HG02852 (cell line): ENCODE results near the gene C9orf72.
A peak's percentile ranks its signal among the peaks of the same experiment; 100 is the strongest.

Source experiments
- ATAC-seq: cut with Tn5 transposase; IDR thresholded peaks from one replicate; pipeline ENCODE4 v1.9.1; 2021; ENCODE audit warnings: mild to moderate bottlenecking, moderate library complexity; ENCODE audit not compliant: unreplicated experiment

The C9orf72 gene

DNA sequence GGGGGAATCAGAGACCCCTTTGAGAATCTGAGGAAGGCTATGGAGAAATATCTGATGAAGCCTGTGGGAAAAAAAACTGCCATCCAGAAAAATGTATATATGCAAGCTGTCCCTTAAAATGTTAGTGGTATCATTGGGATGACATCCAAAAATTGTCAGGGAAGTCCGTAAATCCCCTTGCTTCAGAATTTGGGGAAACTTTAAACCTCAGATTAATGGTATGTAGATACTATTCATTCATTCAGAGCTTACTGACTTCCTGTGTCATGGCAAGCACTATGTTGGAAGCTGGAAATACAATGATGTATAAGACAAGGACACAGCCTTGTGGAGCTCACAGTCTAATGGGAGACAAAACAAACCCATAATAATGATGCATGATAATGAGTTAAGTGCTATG is 32.8 kb downstream of the C9orf72 start:
- no peak for ATAC-seq

DNA sequence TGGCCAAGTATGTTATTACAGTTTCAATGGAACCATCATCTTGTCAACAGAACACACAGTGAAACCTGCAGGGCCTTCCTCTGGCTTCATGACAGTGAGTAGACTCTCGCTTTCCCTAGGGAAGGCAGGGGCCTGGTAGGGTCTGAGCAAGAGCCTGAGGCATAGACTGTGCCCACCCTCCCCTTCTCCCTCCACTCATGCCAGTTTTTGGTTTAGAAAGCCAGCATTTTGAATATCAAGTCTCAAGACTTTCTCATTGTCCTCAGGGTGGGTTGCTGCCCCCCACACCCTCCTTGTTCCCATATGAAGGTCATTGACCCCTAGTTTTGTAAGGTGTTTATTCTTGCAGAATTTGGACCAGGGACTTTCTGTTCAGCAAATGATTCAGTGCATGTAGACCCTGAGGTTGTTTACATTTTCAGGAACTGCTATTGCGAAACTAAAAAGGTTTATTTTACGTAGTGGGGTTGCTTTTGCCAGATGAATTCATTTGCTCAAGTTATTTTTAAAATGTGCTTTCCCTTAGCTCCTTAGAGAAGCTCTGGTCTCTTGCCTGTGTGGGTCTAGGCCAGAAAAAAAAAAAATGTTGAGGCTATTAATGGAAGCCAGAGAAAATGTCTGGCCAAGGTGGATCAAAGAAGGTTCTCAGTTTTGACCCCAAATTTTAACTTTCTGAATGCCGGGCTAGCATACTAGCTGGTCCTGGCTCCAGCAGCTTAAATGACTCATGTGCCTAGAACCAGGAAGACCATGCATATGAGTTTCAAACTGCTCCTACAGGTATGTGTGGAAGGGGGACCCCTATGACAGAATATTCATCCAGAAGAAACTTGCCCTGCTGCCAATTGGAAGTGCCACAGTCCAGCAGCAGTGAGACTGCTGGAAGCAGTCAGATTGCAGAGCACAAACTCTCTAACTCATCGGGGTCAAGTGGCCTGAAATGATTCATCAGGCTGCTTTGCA is 33.5 kb downstream of the C9orf72 start:
- ATAC-seq: peak; percentile 53

DNA sequence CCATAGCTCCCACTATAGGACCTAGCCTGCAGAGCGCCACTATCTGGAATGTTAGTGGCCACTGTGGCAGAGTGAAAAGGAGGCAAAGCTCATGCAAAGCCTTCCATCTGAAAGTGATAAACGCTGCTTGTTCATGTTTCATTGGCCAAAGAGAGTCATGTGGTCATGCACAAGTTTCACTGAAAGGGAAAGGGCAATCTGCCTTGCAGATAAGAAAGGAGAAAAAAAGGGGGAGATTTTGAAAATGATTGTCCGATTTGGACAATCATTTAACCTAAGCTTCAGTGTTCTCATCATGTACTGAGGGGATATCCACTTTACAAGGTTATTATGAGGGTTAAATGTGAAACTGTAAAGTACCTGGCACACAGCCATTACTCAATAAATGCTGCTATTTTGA is 34.6 kb downstream of the C9orf72 start:
- ATAC-seq: no peak

DNA sequence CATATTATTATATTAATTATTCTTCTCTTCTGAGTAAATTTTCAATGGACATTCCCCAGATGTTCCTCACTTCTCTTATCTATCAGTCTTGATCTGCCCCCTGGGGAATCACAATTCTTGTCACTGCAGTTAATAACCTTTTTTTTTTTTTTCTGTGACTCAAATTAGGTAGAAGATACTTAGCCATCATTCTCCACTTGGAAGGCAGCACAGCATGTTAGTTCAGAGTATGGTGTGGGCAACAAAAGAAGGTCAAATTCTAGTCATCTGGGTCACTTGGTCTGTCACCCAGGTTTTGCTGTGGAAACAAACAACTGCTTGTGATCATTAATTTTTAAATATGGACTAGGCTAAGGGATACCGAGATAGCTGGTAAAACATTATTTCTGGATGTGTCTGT is 35.5 kb downstream of the C9orf72 start:
- no peak for ATAC-seq

DNA sequence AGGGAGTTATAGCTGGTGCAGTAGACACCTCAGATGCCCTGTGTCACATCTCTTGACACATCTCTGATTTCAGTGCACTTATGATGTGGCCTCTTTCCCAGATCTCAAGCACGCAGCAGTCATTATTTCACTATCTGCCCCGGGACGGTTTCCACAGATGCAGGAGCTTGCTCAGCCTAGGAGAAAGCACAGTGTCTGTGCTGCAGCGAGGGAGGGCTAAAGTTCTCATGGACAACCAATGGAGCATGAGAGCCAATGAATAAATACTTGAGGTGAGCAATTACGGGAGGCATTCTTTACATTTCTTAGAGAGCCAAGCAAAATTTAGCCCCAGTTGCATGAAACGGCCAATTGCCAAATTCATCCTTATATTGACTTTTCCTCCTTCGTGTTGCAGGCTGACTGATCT is 36.2 kb downstream of the C9orf72 start:
- no peak for ATAC-seq

DNA sequence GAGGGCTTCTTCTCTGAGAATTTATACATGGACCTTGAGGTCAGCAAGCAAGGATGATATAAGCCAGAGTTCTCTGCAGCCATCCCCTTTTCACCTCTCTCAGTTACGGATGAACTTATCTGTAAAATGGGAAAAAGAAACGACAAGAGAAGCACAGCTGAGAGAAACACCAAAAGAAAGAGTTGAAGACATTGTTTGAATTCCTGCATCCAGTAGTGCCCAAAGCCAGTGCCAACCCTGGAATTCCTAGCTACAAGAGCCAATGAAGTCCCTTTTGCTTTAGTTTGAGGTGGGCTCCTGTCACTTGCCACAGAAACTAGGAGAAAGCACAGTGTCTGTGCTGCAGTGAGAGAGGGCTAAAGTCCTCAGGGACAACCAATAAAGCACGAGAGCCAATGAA is 37.1 kb downstream of the C9orf72 start:
- ATAC-seq: no peak

DNA sequence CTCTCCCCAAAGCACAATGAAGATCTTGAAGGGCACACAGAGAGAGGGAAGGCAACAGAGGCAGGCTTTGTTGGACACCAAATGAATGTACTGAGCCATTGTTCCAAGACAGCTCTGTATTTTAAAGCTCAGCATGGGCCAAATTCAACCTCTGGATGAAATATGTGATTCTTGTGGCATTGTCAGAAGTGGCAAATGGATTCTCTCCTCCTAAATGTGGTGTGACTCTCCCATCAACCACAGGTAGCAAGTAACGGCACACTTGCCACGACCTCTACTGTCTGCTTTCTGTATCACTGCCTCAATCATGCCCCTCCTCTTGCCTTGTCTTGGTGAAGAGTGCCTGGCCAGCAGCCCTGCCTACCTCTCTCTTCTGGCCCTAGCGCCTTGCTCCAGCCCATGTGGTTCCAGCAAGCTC is 37.6 kb downstream of the C9orf72 start:
- no peak for ATAC-seq

DNA sequence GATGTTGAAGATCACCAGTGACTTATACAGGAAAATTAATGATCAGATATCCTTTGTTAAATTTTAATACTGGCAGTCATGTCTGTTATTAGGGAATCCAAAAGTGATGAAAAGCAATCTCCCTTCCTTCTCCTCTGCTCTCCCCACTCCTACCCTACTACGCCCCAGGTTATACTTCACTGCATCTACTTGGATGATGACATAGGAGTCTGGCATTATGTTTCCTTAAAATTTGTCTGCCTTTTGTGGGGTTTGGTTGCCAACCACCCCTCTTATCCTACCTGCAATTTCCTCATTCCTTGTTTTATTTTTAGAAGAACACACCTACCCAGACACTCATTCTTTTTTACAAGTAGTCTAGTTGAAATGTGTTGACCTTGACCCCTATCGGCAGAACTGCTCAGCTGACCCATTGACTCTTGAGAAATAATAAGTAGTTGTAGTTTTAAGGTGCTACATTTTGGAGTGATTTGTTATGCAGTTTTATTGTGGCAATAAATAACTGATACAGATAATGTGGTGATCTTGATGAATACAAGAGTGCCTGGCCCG is 38.5 kb downstream of the C9orf72 start:
- ATAC-seq: no peak

DNA sequence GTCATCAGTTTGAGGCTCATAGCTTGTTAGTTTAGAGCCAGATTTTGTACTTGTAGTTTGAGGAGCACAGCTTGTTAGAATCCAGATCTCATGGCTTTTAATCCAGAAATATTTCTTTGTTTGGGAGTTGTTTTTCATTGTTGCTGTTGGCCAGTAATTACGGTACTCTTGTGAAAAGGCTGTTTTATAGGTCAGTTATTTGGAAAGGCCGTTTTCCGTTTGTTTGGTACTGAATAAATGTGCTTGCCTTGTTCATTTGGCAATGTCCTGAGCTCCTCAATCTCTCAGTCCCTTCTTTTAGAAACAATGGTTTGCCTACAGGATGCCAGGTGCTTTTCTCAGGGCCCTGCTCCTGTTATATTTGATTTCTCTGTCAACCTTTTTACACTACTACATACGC is 39.1 kb downstream of the C9orf72 start:
- ATAC-seq: no peak

DNA sequence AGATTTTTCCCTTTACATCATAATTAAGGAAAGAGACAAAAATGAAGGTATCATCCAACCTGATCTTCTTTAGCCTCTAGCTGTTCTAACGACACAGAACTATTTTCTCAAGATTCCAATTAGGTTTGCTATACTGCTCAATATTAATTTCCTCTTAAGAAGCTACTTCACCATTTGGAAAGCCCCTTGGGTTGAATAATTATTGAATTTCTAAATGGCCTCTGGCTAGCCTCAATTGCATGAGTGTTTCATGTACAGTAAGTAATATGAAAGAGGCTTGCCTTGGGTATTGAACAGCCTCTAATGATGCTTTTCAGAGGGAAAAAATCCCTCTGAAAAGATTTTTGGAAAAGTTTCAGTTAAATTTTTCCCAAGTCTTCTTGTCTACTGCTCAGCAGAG is 40.0 kb downstream of the C9orf72 start:
- ATAC-seq: no peak

DNA sequence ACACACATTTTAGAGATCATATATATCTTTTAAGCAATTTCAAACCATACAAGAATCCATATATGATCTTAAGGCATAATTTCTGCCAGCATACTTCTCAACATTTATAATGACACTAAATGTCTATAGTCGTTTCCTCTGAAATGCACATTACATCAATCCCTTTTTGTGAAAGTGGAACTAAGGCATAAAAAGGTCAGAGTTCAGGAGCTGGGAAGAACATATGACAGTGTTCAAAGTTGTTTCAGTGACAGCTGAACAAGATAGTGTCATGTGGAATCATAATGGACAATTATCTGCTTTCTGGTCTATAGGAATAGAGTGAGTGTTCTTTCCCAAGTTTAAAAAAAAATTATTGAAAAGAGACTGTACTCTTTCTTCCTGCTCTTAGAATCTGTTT is 41.2 kb downstream of the C9orf72 start:
- ATAC-seq: no peak

DNA sequence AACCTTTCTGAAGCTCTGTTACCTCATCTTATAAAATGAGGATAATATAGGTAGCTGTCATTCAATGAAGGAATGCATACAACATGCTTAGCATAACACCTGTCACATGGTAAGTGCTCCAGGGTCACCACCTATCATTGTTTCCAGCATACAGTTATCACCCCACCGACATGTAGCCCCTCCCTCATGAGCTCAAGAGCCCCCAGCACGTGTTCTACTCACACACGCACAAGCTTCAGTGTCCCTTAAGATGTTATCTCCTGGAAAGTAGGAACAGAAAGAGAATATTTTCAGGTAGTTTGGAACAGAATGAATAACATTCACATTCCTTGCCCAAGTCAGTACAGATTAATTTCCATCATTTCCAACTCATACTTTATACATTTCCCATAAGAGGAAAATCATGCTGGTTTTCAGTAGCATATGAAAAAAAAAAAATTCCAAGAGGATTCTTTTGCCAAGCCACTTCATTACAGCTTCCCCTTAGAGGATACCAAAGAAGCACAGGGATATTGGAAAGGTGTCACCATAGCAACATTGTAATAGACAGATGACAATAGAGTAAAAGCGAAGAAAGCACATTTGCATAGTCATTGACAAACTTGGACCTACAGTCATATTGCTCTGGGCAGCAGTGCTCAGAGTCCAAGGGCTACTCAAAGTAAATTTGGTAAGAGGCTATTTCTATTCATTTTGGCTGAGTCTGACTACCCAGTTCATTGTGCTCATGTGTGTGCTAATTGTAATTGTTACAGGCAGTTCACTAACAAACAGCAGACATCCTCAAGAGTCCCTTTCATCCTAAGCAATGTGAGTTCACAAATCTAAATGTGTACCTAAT is 42.1 kb downstream of the C9orf72 start:
- no peak for ATAC-seq

DNA sequence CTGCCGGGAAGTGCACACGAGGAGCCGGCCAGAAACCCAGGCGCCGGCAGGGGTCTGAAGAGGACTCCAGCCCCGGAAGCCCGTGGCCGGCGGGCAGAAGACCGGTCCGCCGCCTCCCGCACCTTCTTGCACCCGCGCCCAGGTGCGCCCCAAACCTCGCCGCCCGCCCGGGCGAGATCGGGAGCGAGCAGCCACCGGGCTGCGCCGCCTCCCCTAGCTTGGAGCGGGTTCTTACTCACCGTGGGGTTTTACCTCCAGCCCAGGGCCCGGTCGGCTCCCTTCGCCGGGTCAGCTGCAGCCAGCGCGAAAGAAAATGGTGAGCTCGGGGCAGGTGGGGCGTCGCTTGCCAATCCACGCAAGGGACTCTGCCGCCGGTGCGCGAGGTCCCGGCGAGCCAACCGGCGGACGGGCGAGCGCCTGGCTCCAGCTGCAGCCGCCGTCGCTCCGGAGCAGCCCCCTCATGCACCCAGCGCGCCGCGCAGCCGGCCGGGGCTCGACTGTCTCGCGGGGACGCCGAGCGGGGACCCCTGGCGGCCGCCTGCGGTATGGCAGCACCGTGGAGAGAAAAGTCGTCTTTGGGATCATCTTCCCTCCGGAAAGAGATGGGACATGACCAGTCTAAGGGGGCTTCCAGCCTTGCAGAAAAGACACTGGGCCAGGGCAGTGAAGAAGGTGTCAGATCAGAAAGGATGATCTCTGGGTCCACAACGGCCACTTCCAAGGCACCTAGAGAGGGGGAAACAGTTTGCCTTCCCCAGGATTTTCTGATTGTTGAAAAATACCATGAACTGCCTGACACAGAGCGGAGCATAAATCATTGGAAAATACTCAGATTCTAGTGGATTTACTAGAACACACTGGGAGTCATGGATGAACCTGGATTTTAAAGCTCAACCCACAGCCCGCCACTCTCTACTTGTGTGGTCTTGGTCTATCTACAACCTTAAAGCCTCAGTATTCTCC is 43.7 kb downstream of the C9orf72 start, which contains the start of gene MOB3B:
Gene MOB3B, minus strand, starts transcription at position 499 of the 963 bp plus-strand sequence. CDS start 74,264 bp downstream, outside the sequence.
- ATAC-seq: peak; percentile 74

DNA sequence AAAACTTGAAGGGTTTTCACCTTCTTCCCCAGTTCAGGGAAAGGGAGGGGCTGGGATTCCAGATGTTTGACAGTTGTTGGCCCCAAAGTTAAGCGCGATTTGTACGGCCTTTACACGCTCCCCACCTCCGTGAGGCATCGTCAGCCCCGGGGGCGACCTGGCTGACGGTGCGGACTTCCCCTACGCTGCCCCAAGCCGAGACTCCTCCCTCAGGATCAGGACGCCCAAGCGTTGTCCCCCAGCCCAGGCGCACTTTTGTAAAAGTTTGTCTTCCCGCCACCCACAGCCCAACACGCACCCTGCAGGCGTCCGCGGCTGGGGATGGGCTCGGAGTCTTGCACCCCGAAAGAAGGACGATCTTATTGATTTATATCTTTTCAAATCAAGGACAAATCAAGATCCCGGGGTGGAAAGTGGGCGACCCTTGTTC is 44.4 kb downstream of the C9orf72 start:
- peak; percentile 47 for ATAC-seq

DNA sequence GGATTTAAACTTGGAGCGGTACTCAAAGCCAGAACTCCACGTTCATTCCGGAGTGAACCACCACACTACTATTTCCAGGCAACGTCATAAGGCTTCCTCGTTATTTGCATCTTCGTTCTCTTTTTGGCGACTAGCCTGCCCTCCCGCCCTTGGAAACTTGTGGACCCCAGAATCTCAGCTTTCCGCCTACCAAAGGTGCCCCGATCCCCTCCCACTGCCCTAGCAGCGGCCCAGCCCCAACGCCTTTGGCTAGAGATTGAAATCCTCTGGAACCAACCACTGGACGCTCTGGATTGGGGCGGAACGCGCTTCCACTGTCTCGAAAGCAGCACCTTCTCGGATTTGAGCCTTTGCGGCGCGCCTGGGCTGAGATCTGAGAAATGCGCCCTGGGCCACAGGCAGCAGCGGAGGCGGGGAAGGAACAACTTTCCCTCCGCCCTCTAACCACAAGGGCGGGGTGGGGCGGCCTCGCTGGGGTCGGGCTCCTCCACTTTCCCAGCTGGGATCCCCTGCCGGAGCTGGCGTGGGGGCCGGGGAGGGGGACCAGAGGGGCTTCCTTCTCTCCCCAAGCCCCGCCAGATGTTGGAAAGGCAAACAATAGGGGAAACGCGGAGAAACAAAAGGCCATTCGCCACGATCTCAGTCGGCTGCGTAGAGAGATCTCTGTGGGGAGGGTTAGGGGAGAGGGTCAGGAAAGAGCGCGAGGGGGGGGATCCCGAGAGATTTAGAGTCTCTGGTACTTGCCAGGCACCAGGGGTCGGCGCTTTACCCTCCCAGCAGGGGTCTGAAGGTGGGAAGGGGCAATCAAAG is 45.0 kb downstream of the C9orf72 start:
- ATAC-seq: peak; percentile 62

DNA sequence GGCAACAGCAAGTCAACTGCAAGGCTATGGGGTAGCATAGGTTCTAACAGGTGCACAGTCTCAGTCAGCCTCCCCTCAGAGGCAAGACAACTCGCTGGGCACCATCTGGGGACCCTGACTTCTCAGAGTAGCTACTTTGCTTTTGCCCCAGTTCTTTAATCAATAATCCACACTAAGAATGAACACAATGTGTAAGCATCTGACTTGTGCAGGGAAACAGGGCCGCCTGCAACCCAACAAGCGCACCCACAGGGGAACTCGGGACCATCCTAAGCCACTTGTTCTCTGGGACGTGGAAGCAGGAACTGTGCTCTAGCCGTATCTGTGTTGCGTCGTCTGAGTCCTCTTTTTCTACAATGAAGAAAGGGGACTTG is 45.6 kb downstream of the C9orf72 start:
- ATAC-seq: no peak

DNA sequence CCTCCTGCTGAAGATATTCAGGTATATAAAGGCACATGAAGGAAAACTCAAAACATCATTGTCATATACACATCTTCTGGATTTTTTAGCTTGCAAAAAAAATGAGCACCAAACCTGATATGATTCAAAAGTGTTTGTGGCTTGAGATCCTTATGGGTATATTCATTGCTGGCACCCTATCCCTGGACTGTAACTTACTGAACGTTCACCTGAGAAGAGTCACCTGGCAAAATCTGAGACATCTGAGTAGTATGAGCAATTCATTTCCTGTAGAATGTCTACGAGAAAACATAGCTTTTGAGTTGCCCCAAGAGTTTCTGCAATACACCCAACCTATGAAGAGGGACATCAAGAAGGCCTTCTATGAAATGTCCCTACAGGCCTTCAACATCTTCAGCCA is 49.0 kb downstream of the C9orf72 start, which contains the start of gene IFNK:
Gene IFNK, plus strand, starts transcription at position 55 of the 400 bp plus-strand sequence. Its CDS starts 47 bp downstream, at position 102.
- ATAC-seq: no peak

DNA sequence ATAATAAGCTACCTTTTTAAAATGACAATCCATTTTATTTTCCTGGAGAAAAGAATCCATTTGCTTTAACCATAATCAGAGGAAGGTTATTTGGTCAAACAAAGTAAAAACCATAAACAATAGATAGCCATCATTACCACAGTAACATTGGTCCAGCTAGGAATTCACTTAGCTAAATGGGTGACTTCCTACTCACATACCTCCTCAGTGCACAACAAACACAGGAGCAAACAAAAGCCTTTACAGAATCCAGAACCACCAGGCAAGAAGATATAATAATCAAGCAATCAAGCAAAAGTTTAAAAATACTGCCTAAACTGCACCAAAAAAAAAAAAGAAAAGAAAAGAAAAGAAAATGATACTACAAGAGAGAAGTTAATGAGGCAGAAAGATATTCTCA is 50.1 kb downstream of the C9orf72 start:
- ATAC-seq: no peak

DNA sequence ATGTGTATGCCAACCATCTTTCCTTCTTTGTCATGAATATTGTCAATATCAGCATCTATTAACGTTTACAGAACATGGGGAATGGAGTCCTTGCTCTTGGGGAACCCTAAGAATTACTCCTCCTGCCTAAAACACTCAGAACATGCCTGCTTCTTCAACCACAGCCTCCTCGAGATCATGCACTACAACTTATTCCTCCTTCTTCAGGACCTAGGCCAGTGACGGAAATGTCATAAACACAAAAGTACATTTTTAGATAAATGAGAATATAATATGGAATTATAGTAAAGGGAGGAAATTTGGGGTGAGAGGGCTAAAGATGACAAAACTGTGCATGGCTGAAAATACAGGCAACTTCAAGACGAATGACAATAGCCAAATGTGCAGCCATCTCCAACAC is 52.3 kb downstream of the C9orf72 start:
- no peak for ATAC-seq
